HEK293 (cell line): ENCODE measurements around the gene LMF1.

Source experiments
- CTCF ChIP-seq: fragments of 450-650 bp; formaldehyde crosslinking; IDR thresholded peaks from 2 replicates; pipeline ENCODE4 v1.5.1; 2016; ENCODE audit warnings: missing biosample characterization, missing genetic modification characterization
- PATZ1 ChIP-seq: fragments of 450-650 bp; formaldehyde crosslinking; IDR thresholded peaks from 2 replicates; pipeline ENCODE4 v1.5.1; 2016; ENCODE audit warnings: missing biosample characterization, missing genetic modification characterization
- REST ChIP-seq: fragments of 450-650 bp; formaldehyde crosslinking; IDR thresholded peaks from 2 replicates; pipeline ENCODE4 v1.5.1; 2016; ENCODE audit warnings: missing biosample characterization, missing genetic modification characterization
- ZNF621 ChIP-seq: fragments of 450-650 bp; formaldehyde crosslinking; IDR thresholded peaks from 2 replicates; pipeline ENCODE4 v1.5.1; 2017; ENCODE audit warnings: missing biosample characterization, missing genetic modification characterization

GRCh38 chr16:967077-967541 lies 3.7 kb downstream of the LMF1 start:
- no peak for TF ChIP-seq CTCF
- no peak for TF ChIP-seq ZNF621
- TF ChIP-seq PATZ1 (tag by site-specific recombination), result no peak
- TF ChIP-seq REST (tag by site-specific recombination), result no peak
